NT2/D1 (cell line): Measurements from ENCODE around the gene GDF2.

ENCODE experiments used
- SUZ12 ChIP-seq: IDR thresholded peaks from 2 replicates; pipeline ENCODE4 v1.6.1; 2011; ENCODE audit not compliant: insufficient read length, insufficient read depth; ENCODE audit errors: extremely low read depth
- YY1 ChIP-seq: IDR thresholded peaks from 2 replicates; pipeline ENCODE4 v1.6.1; 2011; ENCODE audit not compliant: insufficient read length, insufficient read depth

DNA sequence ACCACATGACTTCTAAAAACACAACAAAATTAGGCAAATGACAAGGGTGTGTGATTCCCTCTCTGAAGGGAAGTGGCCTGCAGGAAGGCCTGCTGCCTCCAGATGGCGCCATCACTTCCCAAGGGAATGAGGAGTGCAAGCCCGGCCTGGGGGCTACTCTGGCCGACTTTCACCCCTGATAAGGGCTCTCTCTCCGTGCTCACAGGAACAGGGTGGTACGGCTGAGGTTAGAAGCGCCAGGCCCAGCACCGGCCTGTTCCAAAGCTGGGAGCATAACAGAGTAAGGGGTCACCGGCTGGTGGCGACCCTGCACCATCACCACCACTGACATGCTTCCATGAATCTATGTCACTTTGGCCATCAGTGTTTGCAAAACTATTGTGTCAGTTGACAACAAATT, 39.0 kb downstream of the GDF2 start:
- TF ChIP-seq SUZ12 (no peak), YY1 (no peak)
